HG02840 (cell line): ENCODE results near the gene LMF1.
"Not testable (repeated sequence)": the region's sequence is repeated elsewhere in the genome, so short reads cannot be mapped to it uniquely, and the experiment has no call there.

Source experiments
- ATAC-seq: cut with Tn5 transposase; IDR thresholded peaks from one replicate; pipeline ENCODE4 v1.9.1; 2021; ENCODE audit warnings: mild to moderate bottlenecking, moderate library complexity, moderate number of reproducible peaks; ENCODE audit not compliant: unreplicated experiment, low FRiP score

The LMF1 gene

DNA sequence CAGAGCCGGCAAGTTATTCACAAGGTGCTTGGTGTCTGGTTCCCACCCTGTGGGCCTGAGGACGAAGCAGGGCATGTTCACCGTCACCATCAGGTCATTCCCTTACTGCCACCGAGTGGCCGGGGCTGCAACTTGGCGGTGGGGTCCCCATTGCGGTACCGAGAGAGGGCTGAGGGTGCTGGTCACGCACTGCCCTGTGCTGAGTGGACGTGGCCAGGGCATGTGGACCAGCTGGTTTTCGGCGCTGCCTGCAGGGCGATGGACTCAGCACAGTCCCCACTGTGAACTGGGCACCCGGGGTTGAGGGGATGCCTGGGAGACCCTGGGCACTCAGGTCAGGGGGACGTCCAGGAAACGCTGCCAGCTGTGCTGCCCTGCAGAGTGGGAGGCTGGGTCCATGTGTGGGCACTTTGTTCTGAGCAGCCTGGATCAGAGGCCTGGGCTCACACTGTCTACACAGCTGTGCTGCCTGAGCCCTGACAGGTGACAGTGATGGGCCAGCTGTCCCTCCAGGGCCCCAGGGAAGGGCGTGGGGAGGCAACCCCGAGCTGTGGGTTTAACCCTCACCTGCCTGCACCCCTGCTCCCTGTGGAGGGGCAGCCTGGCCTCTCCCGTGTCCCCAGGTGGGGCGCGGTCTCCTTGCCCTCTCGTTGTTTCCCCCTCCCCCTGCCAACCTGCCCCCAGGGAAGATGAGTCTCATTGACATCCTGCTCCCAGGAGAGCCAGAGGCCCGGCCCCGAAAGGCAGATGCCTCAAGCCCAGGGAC, 131.0 kb downstream of the LMF1 start:
- no peak for ATAC-seq

GRCh38 chr16:838741-839140, 132.0 kb downstream of the LMF1 start:
- no peak for ATAC-seq

DNA sequence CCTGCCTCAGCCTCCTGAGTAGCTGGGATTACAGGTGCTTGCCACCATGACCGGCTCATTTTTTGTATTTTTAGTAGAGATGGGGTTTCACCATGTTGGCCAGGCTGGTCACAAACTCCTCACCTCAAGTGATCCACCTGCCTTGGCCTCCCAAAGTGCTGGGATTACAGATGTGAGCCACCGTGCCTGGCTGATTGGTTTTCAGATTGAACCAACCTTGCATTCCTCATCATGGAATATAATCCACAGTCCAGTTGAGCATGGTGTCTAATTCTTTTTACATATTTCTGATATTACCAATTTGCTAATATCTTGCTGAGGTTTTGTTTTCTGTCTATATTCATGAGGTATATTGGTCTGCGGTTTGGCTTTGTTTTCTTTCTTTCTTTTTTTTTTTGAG, 134.0 kb downstream of the LMF1 start:
- not testable (repeated sequence) for ATAC-seq

GRCh38 chr16:836221-836620, 134.6 kb downstream of the LMF1 start:
- no peak for ATAC-seq

DNA sequence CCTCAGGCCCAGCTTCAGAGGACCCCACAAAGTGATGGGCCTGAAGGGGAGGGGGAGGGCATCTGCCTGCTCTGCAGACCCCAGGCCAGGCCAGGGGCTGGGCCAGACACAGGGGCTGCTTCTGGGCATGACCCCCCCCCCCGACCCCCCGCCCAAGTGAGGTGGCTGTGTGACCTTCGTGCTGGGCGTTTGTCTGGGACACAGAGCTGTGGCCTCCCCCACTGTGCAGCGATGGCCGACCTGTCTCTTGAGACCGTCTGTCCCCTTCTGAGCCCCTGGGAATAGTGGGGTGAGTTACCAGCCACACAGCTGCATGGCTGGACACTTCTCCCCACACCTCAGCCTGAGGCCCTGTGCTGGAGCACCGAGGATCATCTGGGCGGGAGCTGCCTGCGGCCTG, 135.4 kb downstream of the LMF1 start:
- no peak for ATAC-seq

- ATAC-seq, result no peak
Measured at GRCh38 chr16:833411-833810, 137.4 kb downstream of the LMF1 start.

DNA sequence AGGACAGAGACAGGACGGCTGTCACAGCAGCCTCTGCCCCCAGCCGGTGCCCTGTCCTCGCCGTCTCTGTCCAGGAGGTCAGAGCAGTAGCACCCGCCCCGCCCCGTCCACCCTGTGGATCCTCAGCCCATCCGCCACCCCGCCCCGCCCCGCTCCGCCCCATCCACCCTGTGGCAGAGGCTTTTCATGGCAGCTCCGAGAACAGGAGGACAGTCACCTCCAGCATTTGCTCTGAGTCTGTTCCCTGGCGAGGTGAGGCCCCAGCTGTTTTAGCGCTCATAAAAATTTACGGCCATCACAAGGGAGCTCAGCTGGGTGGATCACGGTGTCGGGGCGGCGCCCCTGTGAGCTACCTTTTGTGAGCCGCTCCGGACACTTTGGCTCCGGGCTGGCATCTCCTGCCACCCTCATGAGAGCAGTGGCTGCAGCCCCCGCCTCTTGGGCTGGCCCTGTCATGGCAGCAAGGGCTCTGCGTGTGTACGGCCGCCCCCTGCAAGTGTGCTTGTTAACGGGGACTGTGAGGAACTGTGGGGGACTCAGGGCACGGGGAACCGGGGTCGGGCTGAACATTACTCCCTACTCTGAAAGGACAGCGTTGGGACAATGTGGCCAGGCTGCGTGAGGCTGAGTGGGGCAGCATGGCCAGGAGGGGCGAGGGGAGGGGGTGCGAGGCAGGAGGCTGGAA, 138.0 kb downstream of the LMF1 start:
- no peak for ATAC-seq

GRCh38 chr16:831571-832413, 139.0 kb downstream of the LMF1 start:
- ATAC-seq, result no peak

GRCh38 chr16:830871-831570, 139.8 kb downstream of the LMF1 start:
- ATAC-seq, result no peak

DNA sequence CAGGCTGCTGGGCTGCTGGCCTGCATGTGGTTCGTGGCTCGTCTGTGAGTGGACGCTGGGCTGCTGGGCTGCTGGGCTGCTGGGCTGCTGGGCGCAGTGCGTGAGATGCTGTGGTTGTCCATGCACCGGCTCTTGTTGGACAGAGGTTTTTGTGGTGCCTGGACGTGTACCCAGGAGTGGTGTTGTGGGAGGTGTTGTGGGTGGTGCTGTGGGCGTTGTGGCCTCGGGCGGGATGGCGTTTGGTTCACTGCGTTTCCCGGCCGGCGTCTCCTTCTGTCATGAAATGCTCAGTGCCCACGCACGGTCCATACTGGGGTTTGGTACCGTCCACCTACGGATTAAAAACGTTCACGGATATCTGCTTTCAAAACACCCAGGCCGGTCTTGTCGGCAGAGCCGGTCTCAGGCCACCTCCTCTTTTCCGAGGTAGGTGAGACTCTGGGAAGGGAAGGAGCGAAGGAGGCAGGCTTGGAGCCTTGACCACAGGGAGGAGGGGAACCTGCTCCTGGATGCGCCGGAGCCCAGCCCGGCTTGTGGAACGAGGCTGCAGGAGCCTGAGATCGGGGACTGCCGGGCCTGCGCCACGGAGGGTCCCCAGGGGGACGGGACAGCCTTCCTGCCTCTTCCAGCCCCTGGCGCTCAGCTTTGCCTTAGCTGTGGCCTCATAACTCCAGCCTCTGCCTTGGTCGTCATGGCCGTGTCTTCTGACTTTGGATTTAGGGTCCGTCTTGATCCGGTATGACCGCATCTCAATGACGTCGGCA, 140.5 kb downstream of the LMF1 start:
- ATAC-seq, result no peak

- ATAC-seq, result no peak
Measured at GRCh38 chr16:828891-829290, 141.9 kb downstream of the LMF1 start.

DNA sequence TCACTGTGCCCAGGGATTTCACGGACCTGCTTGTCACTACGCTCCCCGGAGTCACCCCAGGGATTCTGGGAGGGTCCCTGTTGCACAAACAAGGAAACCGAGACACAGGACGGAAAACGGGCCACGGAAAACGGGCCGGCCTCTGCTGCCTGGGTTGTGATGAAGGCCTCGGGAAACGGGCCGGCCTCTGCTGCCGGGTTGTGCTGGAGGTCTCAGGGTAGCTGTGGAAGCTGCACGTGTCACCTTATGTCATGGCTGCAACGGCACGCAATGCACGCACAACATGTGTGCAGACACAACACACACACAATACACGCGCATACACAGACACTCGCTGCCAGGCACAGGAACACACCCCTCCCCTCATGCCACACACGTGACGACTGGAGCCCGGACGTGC, 143.3 kb downstream of the LMF1 start:
- ATAC-seq, result no peak

DNA sequence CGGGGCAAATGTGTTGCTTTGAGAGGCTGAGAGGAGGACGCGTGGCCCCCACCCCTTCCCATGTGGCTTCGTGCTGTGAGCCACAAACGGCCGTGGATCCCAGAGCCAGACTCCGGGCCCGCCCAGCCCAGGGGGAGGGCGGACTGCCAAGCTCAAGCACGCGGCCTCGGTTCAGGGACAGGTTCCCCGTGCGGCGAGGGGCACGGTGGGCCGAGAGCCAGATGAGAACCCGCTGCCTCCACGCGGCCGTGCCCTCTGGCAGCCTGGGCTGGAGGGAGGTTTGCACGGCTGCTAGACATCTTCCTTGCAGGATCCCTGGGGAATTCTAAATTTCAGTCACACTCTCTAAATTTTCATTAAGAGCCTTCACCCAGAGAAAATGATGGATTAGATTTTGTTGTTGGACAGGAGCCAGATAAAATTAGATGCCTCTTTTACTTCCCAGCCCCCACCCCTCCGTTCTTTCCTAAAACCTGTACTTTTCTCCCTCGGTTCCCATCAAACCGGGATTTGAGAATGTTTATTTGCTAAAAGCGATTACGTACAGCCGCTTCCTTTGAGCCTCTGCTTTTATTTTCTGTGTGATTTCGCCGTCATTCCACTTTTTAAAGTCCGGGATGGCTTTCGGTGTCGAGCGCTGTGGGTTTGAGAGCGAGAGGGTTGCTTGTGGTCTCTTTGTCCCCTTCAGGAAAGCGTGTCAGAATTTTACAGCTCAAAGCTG, 145.3 kb downstream of the LMF1 start:
- no peak for ATAC-seq

DNA sequence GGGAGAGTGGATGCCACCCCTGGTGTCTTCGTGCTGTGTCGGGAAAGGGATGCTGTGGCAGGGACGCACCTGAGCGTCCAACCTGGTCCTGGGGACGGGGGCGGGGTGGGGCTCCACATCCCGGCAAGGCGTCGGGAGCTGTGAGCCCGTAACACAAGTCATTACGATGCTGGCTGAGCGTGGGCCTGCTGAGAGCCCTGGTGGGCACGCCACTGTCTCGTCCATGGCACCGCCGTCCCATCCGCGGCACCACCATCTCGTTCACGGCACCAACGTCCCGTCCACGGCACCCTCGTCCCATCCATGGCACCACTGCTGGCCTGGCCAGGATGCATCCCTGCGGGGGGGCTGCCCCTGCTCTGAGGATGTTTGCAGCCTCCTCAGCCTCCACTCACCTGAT, 146.2 kb downstream of the LMF1 start:
- no peak for ATAC-seq

DNA sequence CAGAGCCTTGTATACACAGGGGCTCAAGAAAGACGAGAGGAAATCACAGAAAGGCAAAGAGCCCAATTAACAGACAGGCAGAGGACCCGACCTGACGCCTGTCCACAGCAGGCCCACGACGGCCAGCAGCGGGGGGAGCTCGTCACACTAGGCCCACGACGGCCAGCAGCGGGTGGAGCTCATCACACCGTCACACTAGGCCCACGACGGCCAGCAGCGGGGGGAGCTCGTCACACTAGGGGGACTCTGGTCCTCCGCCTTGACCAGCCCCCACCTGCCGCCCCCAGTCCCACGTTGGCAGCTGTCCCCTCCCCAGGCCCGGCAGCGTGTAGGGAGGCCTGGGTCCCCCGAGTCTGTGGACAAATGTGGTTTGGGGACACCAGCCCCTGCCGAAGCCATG, 146.6 kb downstream of the LMF1 start:
- no peak for ATAC-seq

DNA sequence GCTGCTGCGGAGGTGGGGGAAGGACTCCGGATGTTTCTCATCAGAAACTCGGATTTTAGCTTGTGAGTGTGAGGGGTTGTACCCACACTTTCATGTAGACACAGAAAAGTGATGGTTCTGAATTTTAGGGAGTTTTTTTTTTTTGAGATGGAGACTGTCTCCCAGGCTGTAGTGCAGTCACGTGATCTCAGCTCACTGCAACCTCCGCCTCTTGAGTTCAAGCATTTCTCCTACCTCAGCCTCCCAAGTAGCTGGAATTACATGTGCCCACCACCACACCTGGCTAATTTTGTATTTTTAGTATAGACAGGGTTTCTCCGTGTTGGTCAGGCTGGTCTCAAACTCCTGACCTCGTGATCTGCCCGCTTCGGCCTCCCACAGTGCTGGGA, 147.9 kb downstream of the LMF1 start:
- ATAC-seq, result no peak

- no peak for ATAC-seq
Measured at GRCh38 chr16:822174-822908, 148.4 kb downstream of the LMF1 start.

DNA sequence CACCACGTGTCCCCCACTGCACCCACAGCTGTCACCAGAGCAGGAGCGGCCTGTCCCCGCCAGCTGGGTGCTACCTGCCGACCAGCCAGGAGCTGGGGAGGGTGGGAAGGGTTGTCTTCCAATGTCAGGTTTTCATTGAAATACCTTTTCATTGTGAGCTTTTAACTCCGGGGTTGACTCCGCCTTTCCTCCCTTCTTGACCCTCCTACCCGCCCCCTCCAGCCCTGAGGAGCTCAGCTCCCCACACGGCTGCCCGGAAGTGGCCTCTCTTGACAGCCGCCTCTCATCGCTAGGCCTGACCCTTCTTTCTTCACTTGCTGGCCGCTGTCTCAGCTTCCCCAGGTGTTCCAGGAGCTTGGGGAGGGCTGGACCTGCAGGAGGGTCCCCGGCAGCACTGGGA, 149.0 kb downstream of the LMF1 start:
- ATAC-seq, result no peak

DNA sequence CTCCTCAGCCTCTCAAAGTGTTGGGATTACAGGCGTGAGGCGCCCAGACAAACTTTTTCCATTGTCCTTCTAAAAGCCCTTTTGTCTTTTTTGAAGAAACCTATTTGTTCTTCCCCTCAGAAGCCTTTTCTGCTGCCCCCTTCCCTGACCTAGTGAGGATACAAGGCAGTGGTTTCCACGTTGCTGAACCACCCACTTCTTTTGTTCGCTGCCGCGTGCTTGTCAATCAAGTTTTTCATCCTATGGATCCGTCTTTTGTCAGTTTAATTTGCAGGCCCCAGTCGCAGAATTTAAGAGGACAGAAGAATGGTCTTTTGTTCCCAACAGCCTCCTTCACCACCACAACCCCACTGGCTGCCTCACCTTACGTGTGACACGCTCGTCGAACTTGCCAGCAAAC, 150.0 kb downstream of the LMF1 start:
- no peak for ATAC-seq
